H1 (cell line): Measurements from ENCODE around the gene CPNE4. TPM values are rescaled to one million over a fixed set of nuclear protein-coding genes. Genes with fewer than 3 reads are reported as not detected.

Experiments
- CTCF ChIA-PET: fragments of 300-600 bp; sonication (Branson Sonifier 250); formaldehyde crosslinking; loops from one replicate; lab custom pipeline; 2021; ENCODE audit not compliant: partially characterized antibody; lab: Charles Lee
- POLR2A ChIA-PET: fragments of 300-600 bp; sonication (Branson Sonifier 250); formaldehyde crosslinking; loops from one replicate; lab custom pipeline; 2021; ENCODE audit warnings: inconsistent platforms; ENCODE audit not compliant: partially characterized antibody; lab: Charles Lee
- DNase-seq, 2 experiments: peaks; one replicate each; pipeline versions ENCODE4 v3.0.0 to v3.0.0-alpha.2; 2010 to 2022; ENCODE audit warnings: low spot score in 2 of 2, low read depth in 1 of 2, mixed read lengths in 1 of 2
- FAIRE-seq: peaks from 2 replicates; lab custom pipeline; 2011; peaks lifted over from hg19 to GRCh38; lab: Jason Lieb, UNC
- H2AFZ ChIP-seq: 2 replicates; pipeline ENCODE4 v1.8.1; 2012; ENCODE audit warnings: low read length, inconsistent platforms
- H2AK5ac ChIP-seq: 2 replicates; pipeline ENCODE4 v1.6.1; 2013; ENCODE audit warnings: low read depth, low read length
- H2BK120ac ChIP-seq: replicated peaks from 2 replicates; pipeline ENCODE3; 2013; ENCODE audit warnings: low read depth, low read length, inconsistent platforms
- H2BK12ac ChIP-seq: 2 replicates; pipeline ENCODE4 v1.6.1; 2013; ENCODE audit warnings: low read depth, low read length
- H2BK15ac ChIP-seq: 2 replicates; pipeline ENCODE4 v1.6.1; 2013; ENCODE audit warnings: low read length
- H2BK20ac ChIP-seq: 2 replicates; pipeline ENCODE4 v1.6.1; 2013; ENCODE audit warnings: low read length
- H2BK5ac ChIP-seq: 2 replicates; pipeline ENCODE4 v1.6.1; 2013; ENCODE audit warnings: low read depth, low read length
- H3K14ac ChIP-seq: 2 replicates; pipeline ENCODE4 v1.6.1; 2013; ENCODE audit warnings: inconsistent platforms; ENCODE audit not compliant: insufficient read length
- H3K18ac ChIP-seq: 2 replicates; pipeline ENCODE4 v1.6.1; 2013; ENCODE audit warnings: low read length; ENCODE audit errors: extremely low read depth
- H3K23ac ChIP-seq: 2 replicates; pipeline ENCODE4 v1.6.1; 2013; ENCODE audit warnings: inconsistent platforms; ENCODE audit not compliant: insufficient read length
- H3K23me2 ChIP-seq: 2 replicates; pipeline ENCODE4 v1.6.1; 2013; ENCODE audit warnings: low read depth, low read length
- H3K27ac ChIP-seq: 2 replicates; pipeline ENCODE4 v1.6.1; 2011; ENCODE audit warnings: low read depth, low read length, inconsistent platforms
- H3K27me3 ChIP-seq, 4 experiments: replicated peaks in 1 of 4; 1 replicate in 1 of 4; 2 replicates in 3 of 4; pipeline versions ENCODE4 v1.6.1 to v1.8.1; 2011 to 2013; ENCODE audit warnings: low read length in 3 of 4, mild to moderate bottlenecking in 3 of 4, inconsistent platforms in 2 of 4, mixed read lengths in 2 of 4, moderate library complexity in 1 of 4; ENCODE audit not compliant: control insufficient read depth in 3 of 4, insufficient read depth in 3 of 4; ENCODE audit errors: extremely low read depth in 1 of 4
- H3K36me3 ChIP-seq, 4 experiments: 2 replicates each; pipeline versions ENCODE4 v1.6.1 to v1.8.1; 2011 to 2013; ENCODE audit warnings: mild to moderate bottlenecking in 4 of 4, low read length in 3 of 4, moderate library complexity in 2 of 4, control low read depth in 1 of 4, inconsistent platforms in 1 of 4; ENCODE audit not compliant: insufficient read depth in 4 of 4, control insufficient read depth in 2 of 4
- H3K4ac ChIP-seq: replicated peaks from 2 replicates; pipeline ENCODE3; 2013; ENCODE audit warnings: low read length, low read depth, mixed read lengths, inconsistent platforms; ENCODE audit not compliant: insufficient read length
- H3K4me1 ChIP-seq, 4 experiments: replicated peaks in 1 of 4; 1 replicate in 1 of 4; 2 replicates in 3 of 4; pipeline versions ENCODE4 v1.6.1 to v1.8.1; 2011 to 2013; ENCODE audit warnings: low read length in 3 of 4, inconsistent platforms in 2 of 4, mixed read lengths in 1 of 4; ENCODE audit not compliant: insufficient read depth in 4 of 4, control insufficient read depth in 3 of 4
- H3K4me2 ChIP-seq, 2 experiments: 2 replicates each; pipeline versions ENCODE4 v1.6.1 to v1.8.1; 2011 to 2013; ENCODE audit warnings: low read depth in 2 of 2, low read length in 2 of 2, control low read depth in 1 of 2, inconsistent platforms in 1 of 2, mild to moderate bottlenecking in 1 of 2; ENCODE audit not compliant: insufficient read depth in 1 of 2
- H3K4me3 ChIP-seq, 4 experiments: fragments of 200-600, 300-600 bp in 1 of 4; sonication (generic), shearing (Covaris generic), sonication (Bioruptor Twin) in 1 of 4; 2 replicates each; pipeline versions ENCODE4 v1.5.1 to v1.8.1; 2011 to 2016; ENCODE audit warnings: low read length in 4 of 4, low read depth in 3 of 4, control low read depth in 2 of 4, inconsistent platforms in 2 of 4, mild to moderate bottlenecking in 2 of 4, mixed read lengths in 1 of 4, moderate library complexity in 1 of 4; ENCODE audit not compliant: insufficient read depth in 2 of 4; ENCODE audit errors: extremely low read depth in 1 of 4
- H3K56ac ChIP-seq: replicated peaks from 2 replicates; pipeline ENCODE3; 2013; ENCODE audit warnings: low read depth, mild to moderate bottlenecking, mixed read lengths, low read length, inconsistent platforms; ENCODE audit not compliant: insufficient read length
- H3K79me1 ChIP-seq: 2 replicates; pipeline ENCODE4 v1.6.1; 2013; ENCODE audit warnings: low read depth, low read length, control low read depth
- H3K79me2 ChIP-seq, 2 experiments: 2 replicates each; pipeline versions ENCODE4 v1.6.1 to v1.8.1; 2012 to 2013; ENCODE audit warnings: low read length in 2 of 2, mild to moderate bottlenecking in 2 of 2, inconsistent platforms in 1 of 2; ENCODE audit not compliant: insufficient read depth in 2 of 2, control insufficient read depth in 1 of 2
- H3K9ac ChIP-seq, 4 experiments: replicated peaks in 1 of 4; 1 replicate in 1 of 4; 2 replicates in 3 of 4; pipeline versions ENCODE4 v1.6.1 to v1.8.1; 2011 to 2013; ENCODE audit warnings: low read depth in 3 of 4, low read length in 3 of 4, control low read depth in 2 of 4, mild to moderate bottlenecking in 2 of 4, moderate library complexity in 2 of 4, inconsistent platforms in 1 of 4; ENCODE audit errors: extremely low read depth in 1 of 4
- H3K9me3 ChIP-seq, 2 experiments: 2 replicates each; pipeline versions ENCODE4 v1.6.1 to v1.8.1; 2012 to 2013; ENCODE audit warnings: mild to moderate bottlenecking in 2 of 2, moderate library complexity in 2 of 2, control low read depth in 1 of 2, inconsistent platforms in 1 of 2, low read depth in 1 of 2, low read length in 1 of 2, mixed read lengths in 1 of 2; ENCODE audit not compliant: insufficient read depth in 2 of 2
- H4K20me1 ChIP-seq, 2 experiments: replicated peaks in 1 of 2; 2 replicates each; pipeline versions ENCODE3 to v1.8.1; 2011 to 2013; ENCODE audit warnings: inconsistent platforms in 2 of 2, low read length in 2 of 2, mild to moderate bottlenecking in 1 of 2; ENCODE audit not compliant: insufficient read depth in 2 of 2, control insufficient read depth in 1 of 2
- H4K5ac ChIP-seq: 2 replicates; pipeline ENCODE4 v1.6.1; 2013; ENCODE audit warnings: low read length, low read depth, mixed read lengths, inconsistent platforms; ENCODE audit not compliant: insufficient read length
- H4K8ac ChIP-seq: 2 replicates; pipeline ENCODE4 v1.8.0; 2013; ENCODE audit warnings: mild to moderate bottlenecking, moderate library complexity, low read length, inconsistent platforms; ENCODE audit not compliant: insufficient read depth; ENCODE audit errors: extremely low read depth
- H4K91ac ChIP-seq: replicated peaks from 2 replicates; pipeline ENCODE3; 2013; ENCODE audit warnings: low read length, mixed read lengths, inconsistent platforms; ENCODE audit not compliant: insufficient read length
- PHF8 ChIP-seq: fragments of 200-600 bp; sonication (generic); conservative IDR thresholded peaks from 2 replicates; pipeline ENCODE4 v1.7.1; 2012; ENCODE audit warnings: low read depth, mild to moderate bottlenecking, inconsistent platforms, low read length, moderate library complexity
- WGBS, 2 experiments: shearing (Covaris generic) in 1 of 2; methylation state at CpG; one replicate each; pipeline versions ENCODE4 v1.1.6 to v1.1.7; 2013 to 2015; ENCODE audit warnings: low lambda C conversion rate in 2 of 2, mixed read lengths in 2 of 2, inconsistent platforms in 1 of 2, low coverage in 1 of 2, missing lambda C conversion rate in 1 of 2; ENCODE audit not compliant: insufficient replicate concordance in 2 of 2, insufficient coverage in 1 of 2, insufficient read length in 1 of 2; ENCODE audit errors: extremely low coverage in 1 of 2, missing lambda C conversion rate in 1 of 2; 5-methylcytosine and 5-hydroxymethylcytosine counted together
- polyA plus RNA-seq, 7 experiments: library from polyadenylated mRNA; depleted of rRNA in 3 of 7; stranded (reverse) in 5 of 7; unstranded in 2 of 7; fragments of >200 nt in 5 of 7; fragments of 200-250 nt in 2 of 7; gene quantifications; 1 replicate in 5 of 7; 2 replicates in 1 of 7; 4 replicates in 1 of 7; pipeline versions ENCODE4 v1.2.1 to v1.2.3, GENCODE V29; 2011 to 2013; ENCODE audit warnings: missing spikeins in 2 of 7, mixed read lengths in 2 of 7
- total RNA-seq: library from RNA; stranded (reverse); fragmentation: NEBNext Ultra II Directional; extraction: Animal tissue kit (Norgen Biotek cat#: 25700); gene quantifications from 2 replicates; pipeline ENCODE4 v1.2.1, GENCODE V29; 2021

The CPNE4 gene
- total and polyA plus RNA-seq, 2 of the 8 experiments (the other 6 are each of a cell fraction or from before 2014, with no cell fraction given): 0.82 to 3.8 TPM

DNA sequence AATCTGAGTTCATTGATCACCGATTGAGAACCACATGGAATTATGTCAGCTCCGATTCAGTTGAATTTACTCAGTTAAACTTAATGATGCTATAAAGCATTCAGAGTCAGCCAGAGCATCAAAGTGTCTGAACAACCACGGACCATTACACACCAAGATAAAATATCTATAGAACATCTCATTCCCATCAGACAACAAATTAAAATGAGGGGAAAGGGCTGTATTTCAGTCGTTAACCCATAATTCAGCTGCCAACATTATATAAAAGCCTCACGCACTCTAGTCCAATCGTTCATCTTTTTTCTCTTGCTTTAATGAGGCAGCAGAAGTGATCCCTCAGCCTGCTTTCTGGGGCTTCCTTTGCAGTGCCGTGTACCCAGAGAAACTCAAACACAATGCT, 11.9 kb downstream of the CPNE4 start:
- Histone ChIP-seq H3K27ac (no peak overlapping the region), H3K4me2 (no peak overlapping the region), H3K79me1 (no peaks in the 10 kb centered on the region), H2AFZ (no peak overlapping the region), H3K36me3 (no peaks in the 10 kb centered on the region), H2BK120ac (no peak overlapping the region), H3K56ac (no peak overlapping the region), H2BK20ac (no peak overlapping the region), H3K27me3 (no peaks in the 10 kb centered on the region), H3K18ac (no peak overlapping the region), H3K23me2 (no peaks in the 10 kb centered on the region), H4K5ac (no peak overlapping the region), H3K79me2 (no peaks in the 10 kb centered on the region), H3K4me1 (peaks cover 0 to 3% (median 0%) of the 10 kb centered on the region in 4 experiments; a peak in 1 of 7 replicates), H3K23ac (no peak overlapping the region), H4K91ac (no peak overlapping the region), H3K14ac (no peak overlapping the region), H4K20me1 (no peaks in the 10 kb centered on the region), H2BK15ac (no peak overlapping the region), H3K9me3 (no peaks in the 10 kb centered on the region), H2BK12ac (no peak overlapping the region), H3K4ac (no peak overlapping the region), H2AK5ac (no peak overlapping the region), H3K4me3 (no peak overlapping the region), H4K8ac (no peak overlapping the region), H2BK5ac (no peak overlapping the region), H3K9ac (no peak overlapping the region)
- DNase-seq (no peak), FAIRE-seq (no peak)
- ChIA-PET POLR2A (no interaction called here), CTCF (interaction anchor here (6.2 kb wide), 1 partner anchor 228 kb away, joined by 30 read pairs; no protein-coding TSS in a partner anchor)
- TF ChIP-seq PHF8: no peak
- 91% methylated on average over 7 of the region's 7 CpGs; no CpG with 5 or more reads in 1 of the 2 experiments for WGBS, 2 experiments
